MCF 10A (cell line): ENCODE data around the gene JAM2. TPM values are rescaled to one million over a fixed set of nuclear protein-coding genes. Genes with fewer than 3 reads are reported as not detected.
"Not testable (repeated sequence)": the region's sequence is repeated elsewhere in the genome, so short reads cannot be mapped to it uniquely, and the experiment has no call there.

ENCODE experiments used
- BruUV-seq: library from RNA; stranded (reverse); fragments of 400-500 nt; replicated peaks from 2 replicates; lab custom pipeline; 2021; lab: Mats Ljungman, UMichigan
- CTCF ChIA-PET: fragments of 300-600 bp; sonication (Branson Sonifier 250); formaldehyde crosslinking; extraction: SDS; loops from one replicate; lab custom pipeline; 2021; ENCODE audit warnings: antibody characterized with exemption, inconsistent platforms; lab: Yijun Ruan, JAX
- POLR2A ChIA-PET: fragments of 300-600, 350-650 bp; sonication (Branson Sonifier 250); formaldehyde crosslinking; extraction: SDS; loops from one replicate; lab custom pipeline; 2020; ENCODE audit warnings: antibody characterized with exemption, inconsistent platforms; lab: Yijun Ruan, JAX
- DNase-seq: peaks from one replicate; pipeline ENCODE4 v3.0.0-alpha.2; 2018; ENCODE audit not compliant: unreplicated experiment
- H3K27ac Mint-ChIP-seq: one replicate; pipeline ENCODE4 v1.8.0; 2022; ENCODE audit warnings: mild to moderate bottlenecking, low read depth, mixed read lengths; ENCODE audit not compliant: unreplicated experiment
- H3K27me3 Mint-ChIP-seq: one replicate; pipeline ENCODE4 v1.8.0; 2022; ENCODE audit warnings: mixed read lengths; ENCODE audit not compliant: insufficient read depth, unreplicated experiment
- H3K36me3 Mint-ChIP-seq: one replicate; pipeline ENCODE4 v1.8.0; 2022; ENCODE audit warnings: mild to moderate bottlenecking, moderate library complexity, mixed read lengths; ENCODE audit not compliant: insufficient read depth, unreplicated experiment
- H3K4me1 Mint-ChIP-seq: one replicate; pipeline ENCODE4 v1.8.0; 2022; ENCODE audit warnings: mixed read lengths; ENCODE audit not compliant: insufficient read depth, unreplicated experiment
- H3K4me3 Mint-ChIP-seq: one replicate; pipeline ENCODE4 v1.8.0; 2022; ENCODE audit warnings: mild to moderate bottlenecking, moderate library complexity, mixed read lengths; ENCODE audit not compliant: unreplicated experiment
- H3K9me3 Mint-ChIP-seq: one replicate; pipeline ENCODE4 v1.8.0; 2022; ENCODE audit warnings: mixed read lengths; ENCODE audit not compliant: unreplicated experiment
- CTCF ChIP-seq: fragments of 200-600 bp; IDR thresholded peaks from one replicate; pipeline ENCODE4 v1.8.0; 2022; ENCODE audit warnings: antibody characterized with exemption, mild to moderate bottlenecking; ENCODE audit not compliant: unreplicated experiment
- intact Hi-C: fragments of 100-400 bp; cut with micrococcal nuclease; formaldehyde crosslinking; loops from 2 replicates; pipeline ENCODE4 v1.14.1; 2022
- total RNA-seq: library from RNA; stranded (reverse); gene quantifications from 2 replicates; pipeline ENCODE4 v1.2.3, GENCODE V29; 2022

Gene JAM2
- total RNA-seq, 1 experiment from 2014 or later, result 0.07 TPM

- DNase-seq, result no peak
- Mint-ChIP-seq H3K4me3 (no peak overlapping the region), H3K9me3 (no peaks in the 10 kb centered on the region), H3K4me1 (no peaks in the 10 kb centered on the region), H3K36me3 (no peaks in the 10 kb centered on the region), H3K27me3 (no peaks in the 10 kb centered on the region), H3K27ac (no peak overlapping the region)
- no TSS peak for BruUV-seq
- CTCF ChIA-PET, result interaction anchor here (0.6 to 5.9 kb wide), 3 partner anchors 10 to 853 kb away, joined by 3 to 63 read pairs (median 5); no protein-coding TSS in a partner anchor
- intact Hi-C loops, result no loop called here
- no peak for TF ChIP-seq CTCF
- POLR2A ChIA-PET, result no interaction called here
These were observed 71.5 kb downstream of the JAM2 start for GRCh38 chr21:25710550-25710949.

GRCh38 chr21:25714066-25714465 is 75.0 kb downstream of the JAM2 start:
- BruUV-seq, H3K4me3 Mint-ChIP-seq, H3K27ac Mint-ChIP-seq, DNase-seq, H3K36me3 Mint-ChIP-seq, intact Hi-C loops, H3K9me3 Mint-ChIP-seq, H3K27me3 Mint-ChIP-seq, H3K4me1 Mint-ChIP-seq, POLR2A ChIA-PET: not testable (repeated sequence)
- CTCF ChIA-PET, result interaction anchor here (0.6 to 5.9 kb wide), 3 partner anchors 15 to 1074 kb away, joined by 3 to 63 read pairs (median 3); no protein-coding TSS in a partner anchor

GRCh38 chr21:25717491-25718147 is 78.6 kb downstream of the JAM2 start:
- Mint-ChIP-seq H3K27me3 (no peaks in the 10 kb centered on the region), H3K27ac (no peak overlapping the region), H3K4me3 (no peak overlapping the region), H3K4me1 (peaks cover 4% of the 10 kb centered on the region), H3K9me3 (no peaks in the 10 kb centered on the region), H3K36me3 (peaks cover 30% of the 10 kb centered on the region)
- no TSS peak for BruUV-seq
- no peak for TF ChIP-seq CTCF
- peak; percentile 30 for DNase-seq
- POLR2A ChIA-PET, result interaction anchor here (0.8 to 2.6 kb wide), 4 partner anchors 9 to 110 kb away, joined by 3 to 8 read pairs (median 4); partner anchors contain the start of genes ATP5PF and GABPA
- intact Hi-C loops, result no loop called here
- CTCF ChIA-PET, result interaction anchor here (0.6 to 2.0 kb wide), 5 partner anchors 11 to 133 kb away, joined by 3 to 13 read pairs (median 4); partner anchors contain the start of genes ATP5PF and GABPA

- TF ChIP-seq CTCF, result no peak
- H3K27me3 Mint-ChIP-seq, result no peaks in the 10 kb centered on the region
- intact Hi-C loops, result no loop called here
- no peak for DNase-seq
- no peaks in the 10 kb centered on the region for H3K9me3 Mint-ChIP-seq
- no peak overlapping the region for H3K27ac Mint-ChIP-seq
- ChIA-PET POLR2A (interaction anchor here (0.6 kb wide), 1 partner anchor 45 kb away, joined by 3 read pairs; no protein-coding TSS in a partner anchor), CTCF (interaction anchor here (0.6 to 3.2 kb wide), 5 partner anchors 14 to 1165 kb away, joined by 3 to 15 read pairs (median 9); partner anchors contain the start of gene MRPL39)
- H3K36me3 Mint-ChIP-seq, result peaks cover 70% of the 10 kb centered on the region
- BruUV-seq, result no TSS peak
- H3K4me3 Mint-ChIP-seq, result no peak overlapping the region
- peaks cover 4% of the 10 kb centered on the region for H3K4me1 Mint-ChIP-seq
These were observed 82.9 kb downstream of the JAM2 start for GRCh38 chr21:25721987-25722386.
